GM12872 (cell line): ENCODE measurements around the gene ACTL9.

ENCODE experiments used
- TF ChIP-seq, protein P1 (sequence below): IDR thresholded peaks from 3 replicates; pipeline ENCODE4 v1.5.1; 2011; ENCODE audit warnings: low read depth, mild to moderate bottlenecking, low read length, moderate library complexity; ENCODE audit not compliant: insufficient read depth

The ACTL9 gene

DNA sequence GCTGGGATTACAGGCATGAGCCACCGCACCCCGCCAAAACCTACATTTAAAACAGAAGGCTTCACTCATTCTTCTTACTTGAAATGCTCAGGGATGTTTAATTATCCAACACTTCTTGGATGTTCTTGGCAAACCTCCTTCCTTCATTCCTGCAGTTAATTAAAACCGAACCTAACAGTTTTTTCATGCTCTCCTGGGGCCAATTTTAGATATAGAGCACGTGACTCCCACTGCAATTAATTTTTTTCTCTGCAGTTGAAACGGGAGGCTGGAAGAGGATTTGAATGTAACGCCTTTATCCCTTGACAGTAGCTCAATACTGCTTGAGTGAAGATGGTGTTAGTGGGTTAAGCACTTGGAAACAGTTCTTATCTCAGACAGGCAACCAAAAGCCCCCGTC, 4.6 kb upstream of the ACTL9 start:
- TF ChIP-seq, protein P1, sequence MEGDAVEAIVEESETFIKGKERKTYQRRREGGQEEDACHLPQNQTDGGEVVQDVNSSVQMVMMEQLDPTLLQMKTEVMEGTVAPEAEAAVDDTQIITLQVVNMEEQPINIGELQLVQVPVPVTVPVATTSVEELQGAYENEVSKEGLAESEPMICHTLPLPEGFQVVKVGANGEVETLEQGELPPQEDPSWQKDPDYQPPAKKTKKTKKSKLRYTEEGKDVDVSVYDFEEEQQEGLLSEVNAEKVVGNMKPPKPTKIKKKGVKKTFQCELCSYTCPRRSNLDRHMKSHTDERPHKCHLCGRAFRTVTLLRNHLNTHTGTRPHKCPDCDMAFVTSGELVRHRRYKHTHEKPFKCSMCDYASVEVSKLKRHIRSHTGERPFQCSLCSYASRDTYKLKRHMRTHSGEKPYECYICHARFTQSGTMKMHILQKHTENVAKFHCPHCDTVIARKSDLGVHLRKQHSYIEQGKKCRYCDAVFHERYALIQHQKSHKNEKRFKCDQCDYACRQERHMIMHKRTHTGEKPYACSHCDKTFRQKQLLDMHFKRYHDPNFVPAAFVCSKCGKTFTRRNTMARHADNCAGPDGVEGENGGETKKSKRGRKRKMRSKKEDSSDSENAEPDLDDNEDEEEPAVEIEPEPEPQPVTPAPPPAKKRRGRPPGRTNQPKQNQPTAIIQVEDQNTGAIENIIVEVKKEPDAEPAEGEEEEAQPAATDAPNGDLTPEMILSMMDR, result no peak

DNA sequence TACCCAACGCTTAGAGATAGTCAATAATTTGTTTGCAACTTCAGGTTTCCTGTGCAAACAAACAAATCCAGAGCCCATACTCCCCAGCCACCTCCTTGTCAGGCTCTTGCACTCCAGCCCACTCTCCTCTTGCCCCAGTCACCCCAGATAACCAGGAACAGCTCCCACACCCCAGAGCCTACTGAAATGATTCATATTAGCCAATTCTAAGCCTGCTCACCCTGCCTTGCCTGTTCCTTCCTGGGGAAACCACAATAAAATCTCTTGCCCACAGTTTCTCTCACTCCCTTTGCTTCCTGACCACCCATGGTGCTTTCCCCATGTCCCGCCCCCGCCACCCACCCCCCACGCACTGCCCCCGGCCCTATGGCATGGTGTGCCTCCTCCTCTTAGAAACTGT, 3.8 kb upstream of the ACTL9 start:
- TF ChIP-seq, protein P1, result no peak

DNA sequence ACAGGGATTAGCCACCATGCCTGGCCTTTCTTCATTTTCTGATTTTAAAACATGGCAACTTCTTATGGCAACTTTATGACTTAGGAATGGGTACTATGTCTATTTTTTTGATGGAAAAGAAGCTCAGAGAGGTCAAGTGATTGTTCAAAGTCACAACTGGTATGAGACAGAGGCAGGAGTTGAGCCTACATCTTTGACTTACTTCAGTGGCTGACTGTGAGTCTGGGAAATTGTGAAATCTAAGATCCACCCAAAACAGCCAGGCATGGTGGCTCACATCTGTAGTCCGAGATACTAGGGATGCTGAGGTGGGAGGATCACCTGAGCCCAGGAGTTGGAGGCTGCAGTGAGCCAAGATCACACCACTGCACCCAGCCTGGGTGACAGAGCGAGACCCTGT, 2.4 kb upstream of the ACTL9 start:
- TF ChIP-seq, protein P1, result no peak

DNA sequence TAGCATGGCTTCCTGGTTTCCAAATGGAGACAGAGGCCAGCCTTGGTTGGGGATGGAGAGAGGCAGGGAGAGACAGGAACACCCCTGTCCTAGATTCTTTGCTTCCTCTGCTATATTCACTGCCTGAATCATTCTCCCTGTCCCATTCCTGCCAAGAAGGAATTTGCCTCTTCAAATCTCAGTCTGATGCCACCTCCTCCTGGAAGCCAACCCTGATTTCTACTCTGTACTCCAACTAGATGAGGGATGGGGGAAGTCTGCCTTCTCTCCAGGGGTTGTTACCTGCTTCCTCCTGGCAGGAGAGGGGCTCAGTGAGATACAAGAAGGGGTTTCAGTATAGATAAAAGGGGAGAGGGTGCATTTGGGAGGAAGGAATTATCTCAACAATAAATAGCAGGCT, 1.3 kb upstream of the ACTL9 start:
- TF ChIP-seq, protein P1, result no peak

DNA sequence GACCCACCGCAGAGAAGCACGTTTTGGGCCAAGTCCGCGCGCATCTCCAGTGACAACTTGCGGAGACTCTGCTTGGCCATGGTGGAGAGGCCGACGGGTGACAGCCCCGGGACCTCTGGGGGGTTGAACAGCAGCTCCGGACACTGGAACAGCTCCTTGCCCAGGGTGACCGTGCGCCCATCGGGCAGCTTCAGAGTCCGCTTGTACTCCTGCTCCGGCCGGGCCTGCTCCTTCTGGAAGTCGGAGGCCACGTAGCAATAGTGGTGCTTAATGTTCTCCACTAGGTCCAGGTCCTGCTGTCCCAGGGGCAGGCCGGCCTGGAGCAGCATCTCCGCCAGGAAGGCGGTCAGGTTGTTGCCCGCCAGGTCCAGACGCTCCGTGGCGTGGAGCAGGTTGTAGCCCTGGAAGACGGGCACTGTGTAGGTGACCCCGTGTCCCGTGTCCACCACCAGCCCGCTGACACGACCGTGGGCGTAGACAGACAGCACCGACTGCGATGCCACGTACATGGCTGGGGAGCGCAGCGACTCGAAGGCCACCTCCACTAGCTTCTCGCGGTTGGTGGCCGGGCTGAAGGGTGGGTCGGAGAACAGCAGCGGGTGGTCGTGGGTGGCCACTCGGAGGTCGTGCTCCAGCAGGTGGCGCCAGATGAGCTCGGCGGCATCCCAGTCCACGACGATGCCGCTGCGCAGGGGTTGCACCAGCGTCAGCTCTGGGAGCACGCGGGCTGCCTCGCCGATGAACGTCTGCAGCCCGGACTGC, 743 bp downstream of the ACTL9 start:
- TF ChIP-seq, protein P1, result no peak

DNA sequence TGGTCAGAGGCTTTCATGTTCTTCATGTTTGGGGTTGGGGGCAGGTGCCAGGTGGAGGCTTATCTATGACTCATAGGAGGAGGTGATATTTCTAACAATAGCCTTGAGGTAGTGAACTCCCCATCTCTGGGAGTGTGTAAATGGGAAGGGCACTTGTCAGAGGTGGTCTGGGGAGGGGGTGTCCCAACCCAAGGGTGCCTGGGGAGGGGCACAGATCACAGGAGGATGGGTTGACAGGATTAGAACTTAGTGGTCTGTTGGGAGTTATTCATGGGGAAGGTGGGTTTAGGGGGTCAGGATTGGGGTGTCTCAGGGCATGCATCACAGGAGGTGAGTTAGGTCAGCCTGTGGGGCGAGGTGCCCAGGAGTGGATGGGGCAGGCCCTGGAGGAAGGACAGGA, 1.6 kb downstream of the ACTL9 start:
- TF ChIP-seq, protein P1, result no peak

DNA sequence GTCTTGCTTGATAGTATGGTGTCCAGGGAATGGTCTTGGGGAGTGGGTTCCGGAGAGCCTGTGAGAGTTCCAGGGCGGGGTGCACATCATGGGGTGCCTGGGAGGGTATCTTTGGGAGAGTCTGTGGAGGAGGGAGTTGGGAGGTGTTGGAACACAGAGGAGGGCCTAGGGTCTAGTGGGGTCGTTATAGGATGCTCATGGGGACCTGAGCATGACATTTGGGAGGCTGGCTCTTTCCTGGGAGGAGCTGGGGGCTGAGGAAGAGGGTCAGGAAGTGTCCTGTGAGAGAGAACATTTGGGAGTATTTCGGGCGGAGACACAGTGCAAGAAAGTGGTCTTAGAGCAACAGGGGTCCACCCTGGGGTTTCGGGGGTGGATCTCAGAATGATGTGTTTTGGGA, 2.7 kb downstream of the ACTL9 start:
- TF ChIP-seq, protein P1, result no peak
